Measurements from ENCODE around the gene ENTPD2.

ENTPD2 gene

DNA sequence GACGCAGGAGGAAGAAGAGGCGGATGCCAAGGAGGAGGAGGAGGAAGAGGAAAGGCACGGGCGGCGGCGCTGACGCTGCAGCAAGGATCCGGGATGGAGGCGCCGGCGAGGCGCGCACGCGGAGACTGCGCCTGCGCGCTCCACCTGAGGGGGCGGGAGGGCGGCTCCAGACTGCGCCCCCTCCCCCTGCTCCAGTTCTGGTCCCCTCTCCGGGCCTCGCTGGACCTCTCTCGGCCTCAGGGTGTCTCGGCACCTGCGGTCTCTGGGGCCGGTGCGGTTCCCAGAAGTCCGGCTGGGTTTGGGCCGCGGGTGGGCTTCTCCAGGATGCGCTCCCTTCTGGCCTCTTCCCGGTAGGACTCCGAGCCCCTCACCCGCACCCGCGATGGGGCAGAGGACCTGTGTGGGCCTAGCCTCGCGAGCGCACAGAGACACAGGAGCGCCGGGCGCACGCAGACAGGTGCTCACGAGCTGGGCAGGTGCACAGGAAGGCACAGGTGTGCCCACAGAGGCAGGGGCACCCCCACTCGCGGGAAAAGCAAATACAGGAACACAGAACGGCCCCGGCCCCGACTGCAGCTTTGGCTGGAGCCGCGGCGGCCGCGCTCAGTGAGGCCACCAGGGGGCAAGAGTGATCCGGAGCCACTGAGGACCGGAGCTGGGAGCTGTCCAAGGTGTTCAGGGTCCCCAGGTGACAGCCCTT is 7.6 kb downstream of the ENTPD2 start, which contains the start of gene NPDC1 (continued):
- TF ChIP-seq ZSCAN23 (tag by site-specific recombination; IDR thresholded peaks at IDR 0.05) (no peak), ZNF670 (tag by site-specific recombination; IDR thresholded peaks at IDR 0.05; ENCODE audit: low read depth) (no peak), ZNF76 (tag by site-specific recombination; IDR thresholded peaks at IDR 0.05; ENCODE audit: borderline replicate concordance, low read depth) (peak; percentile 33; the same call in 1 of the 2 replicates), ZNF221 (tag by site-specific recombination; IDR thresholded peaks at IDR 0.05; ENCODE audit: borderline replicate concordance) (no peak), YY2 (tag by site-specific recombination; IDR thresholded peaks at IDR 0.05) (0 out of 2 replicates have a peak, but pooled peaks have one; percentile 13), ZNF19 (tag by site-specific recombination; IDR thresholded peaks at IDR 0.05; ENCODE audit: low read depth) (no peak), ZNF239 (tag by site-specific recombination; IDR thresholded peaks at IDR 0.05) (0 out of 2 replicates have a peak, but pooled peaks have one; percentile 10), ZNF2 (tag by site-specific recombination; IDR thresholded peaks at IDR 0.05) (peak; percentile 85), EGR2 (tag by site-specific recombination; IDR thresholded peaks at IDR 0.05; ENCODE audit: low read depth) (peak; percentile 91), ZNF423 (tag by site-specific recombination; IDR thresholded peaks at IDR 0.05) (no peak), OVOL3 (tag by site-specific recombination; IDR thresholded peaks at IDR 0.05) (no peak), ZNF248 (tag by site-specific recombination; IDR thresholded peaks at IDR 0.05) (no peak), ZNF184 (tag by site-specific recombination; IDR thresholded peaks at IDR 0.05) (no peak), ZNF514 (tag by site-specific recombination; IDR thresholded peaks at IDR 0.05) (no peak), KLF8 (tag by site-specific recombination; IDR thresholded peaks at IDR 0.05) (peak; percentile 92), ZNF280D (tag by site-specific recombination; IDR thresholded peaks at IDR 0.05) (no peak), SP2 (tag by site-specific recombination; IDR thresholded peaks at IDR 0.05) (peak; percentile 81), ZNF560 (tag by site-specific recombination; IDR thresholded peaks at IDR 0.05; ENCODE audit: borderline replicate concordance) (0 out of 2 replicates have a peak, but pooled peaks have one; percentile 31), ZNF223 (tag by site-specific recombination; IDR thresholded peaks at IDR 0.05) (no peak), ZNF704 (tag by site-specific recombination; IDR thresholded peaks at IDR 0.05) (no peak), KLF1 (tag by site-specific recombination; IDR thresholded peaks at IDR 0.05) (peak; percentile 67), ZNF658 (tag by site-specific recombination; IDR thresholded peaks at IDR 0.05) (no peak), ZNF157 (tag by site-specific recombination; IDR thresholded peaks at IDR 0.05) (no peak)
- TF ChIP-seq, protein P1, sequence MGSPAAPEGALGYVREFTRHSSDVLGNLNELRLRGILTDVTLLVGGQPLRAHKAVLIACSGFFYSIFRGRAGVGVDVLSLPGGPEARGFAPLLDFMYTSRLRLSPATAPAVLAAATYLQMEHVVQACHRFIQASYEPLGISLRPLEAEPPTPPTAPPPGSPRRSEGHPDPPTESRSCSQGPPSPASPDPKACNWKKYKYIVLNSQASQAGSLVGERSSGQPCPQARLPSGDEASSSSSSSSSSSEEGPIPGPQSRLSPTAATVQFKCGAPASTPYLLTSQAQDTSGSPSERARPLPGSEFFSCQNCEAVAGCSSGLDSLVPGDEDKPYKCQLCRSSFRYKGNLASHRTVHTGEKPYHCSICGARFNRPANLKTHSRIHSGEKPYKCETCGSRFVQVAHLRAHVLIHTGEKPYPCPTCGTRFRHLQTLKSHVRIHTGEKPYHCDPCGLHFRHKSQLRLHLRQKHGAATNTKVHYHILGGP (tag by site-specific recombination; IDR thresholded peaks at IDR 0.05), result no peak
- TF ChIP-seq, protein P2, sequence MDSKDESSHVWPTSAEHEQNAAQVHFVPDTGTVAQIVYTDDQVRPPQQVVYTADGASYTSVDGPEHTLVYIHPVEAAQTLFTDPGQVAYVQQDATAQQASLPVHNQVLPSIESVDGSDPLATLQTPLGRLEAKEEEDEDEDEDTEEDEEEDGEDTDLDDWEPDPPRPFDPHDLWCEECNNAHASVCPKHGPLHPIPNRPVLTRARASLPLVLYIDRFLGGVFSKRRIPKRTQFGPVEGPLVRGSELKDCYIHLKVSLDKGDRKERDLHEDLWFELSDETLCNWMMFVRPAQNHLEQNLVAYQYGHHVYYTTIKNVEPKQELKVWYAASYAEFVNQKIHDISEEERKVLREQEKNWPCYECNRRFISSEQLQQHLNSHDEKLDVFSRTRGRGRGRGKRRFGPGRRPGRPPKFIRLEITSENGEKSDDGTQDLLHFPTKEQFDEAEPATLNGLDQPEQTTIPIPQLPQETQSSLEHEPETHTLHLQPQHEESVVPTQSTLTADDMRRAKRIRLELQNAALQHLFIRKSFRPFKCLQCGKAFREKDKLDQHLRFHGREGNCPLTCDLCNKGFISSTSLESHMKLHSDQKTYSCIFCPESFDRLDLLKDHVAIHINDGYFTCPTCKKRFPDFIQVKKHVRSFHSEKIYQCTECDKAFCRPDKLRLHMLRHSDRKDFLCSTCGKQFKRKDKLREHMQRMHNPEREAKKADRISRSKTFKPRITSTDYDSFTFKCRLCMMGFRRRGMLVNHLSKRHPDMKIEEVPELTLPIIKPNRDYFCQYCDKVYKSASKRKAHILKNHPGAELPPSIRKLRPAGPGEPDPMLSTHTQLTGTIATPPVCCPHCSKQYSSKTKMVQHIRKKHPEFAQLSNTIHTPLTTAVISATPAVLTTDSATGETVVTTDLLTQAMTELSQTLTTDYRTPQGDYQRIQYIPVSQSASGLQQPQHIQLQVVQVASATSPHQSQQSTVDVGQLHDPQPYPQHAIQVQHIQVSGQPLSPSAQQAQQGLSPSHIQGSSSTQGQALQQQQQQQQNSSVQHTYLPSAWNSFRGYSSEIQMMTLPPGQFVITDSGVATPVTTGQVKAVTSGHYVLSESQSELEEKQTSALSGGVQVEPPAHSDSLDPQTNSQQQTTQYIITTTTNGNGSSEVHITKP (tag by site-specific recombination; IDR thresholded peaks at IDR 0.05), result 0 out of 2 replicates have a peak, but pooled peaks have one; percentile 43
- TF ChIP-seq, protein P3, sequence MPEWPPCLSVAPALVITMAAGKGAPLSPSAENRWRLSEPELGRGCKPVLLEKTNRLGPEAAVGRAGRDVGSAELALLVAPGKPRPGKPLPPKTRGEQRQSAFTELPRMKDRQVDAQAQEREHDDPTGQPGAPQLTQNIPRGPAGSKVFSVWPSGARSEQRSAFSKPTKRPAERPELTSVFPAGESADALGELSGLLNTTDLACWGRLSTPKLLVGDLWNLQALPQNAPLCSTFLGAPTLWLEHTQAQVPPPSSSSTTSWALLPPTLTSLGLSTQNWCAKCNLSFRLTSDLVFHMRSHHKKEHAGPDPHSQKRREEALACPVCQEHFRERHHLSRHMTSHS (tag by site-specific recombination; IDR thresholded peaks at IDR 0.05), result no peak
- TF ChIP-seq, protein P4, sequence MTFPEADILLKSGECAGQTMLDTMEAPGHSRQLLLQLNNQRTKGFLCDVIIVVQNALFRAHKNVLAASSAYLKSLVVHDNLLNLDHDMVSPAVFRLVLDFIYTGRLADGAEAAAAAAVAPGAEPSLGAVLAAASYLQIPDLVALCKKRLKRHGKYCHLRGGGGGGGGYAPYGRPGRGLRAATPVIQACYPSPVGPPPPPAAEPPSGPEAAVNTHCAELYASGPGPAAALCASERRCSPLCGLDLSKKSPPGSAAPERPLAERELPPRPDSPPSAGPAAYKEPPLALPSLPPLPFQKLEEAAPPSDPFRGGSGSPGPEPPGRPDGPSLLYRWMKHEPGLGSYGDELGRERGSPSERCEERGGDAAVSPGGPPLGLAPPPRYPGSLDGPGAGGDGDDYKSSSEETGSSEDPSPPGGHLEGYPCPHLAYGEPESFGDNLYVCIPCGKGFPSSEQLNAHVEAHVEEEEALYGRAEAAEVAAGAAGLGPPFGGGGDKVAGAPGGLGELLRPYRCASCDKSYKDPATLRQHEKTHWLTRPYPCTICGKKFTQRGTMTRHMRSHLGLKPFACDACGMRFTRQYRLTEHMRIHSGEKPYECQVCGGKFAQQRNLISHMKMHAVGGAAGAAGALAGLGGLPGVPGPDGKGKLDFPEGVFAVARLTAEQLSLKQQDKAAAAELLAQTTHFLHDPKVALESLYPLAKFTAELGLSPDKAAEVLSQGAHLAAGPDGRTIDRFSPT (tag by site-specific recombination; IDR thresholded peaks at IDR 0.05), result peak; percentile 84
